OCI-LY3 (cell line): ENCODE results near the gene GUK1.

Experiments
- H2AFZ ChIP-seq: fragments of 200-600, 300-600 bp; shearing (Covaris generic); 2 replicates; pipeline ENCODE4 v1.6.0; 2014; ENCODE audit warnings: antibody characterized with exemption, low read depth, low read length
- H3K27ac ChIP-seq: fragments of 200-600, 300-600 bp; sonication (generic); 2 replicates; pipeline ENCODE4 v1.5.1; 2014; ENCODE audit warnings: mild to moderate bottlenecking, low read length, moderate library complexity, mixed read lengths
- H3K27me3 ChIP-seq: fragments of 200-600, 300-600 bp; sonication (generic); 2 replicates; pipeline ENCODE4 v1.6.1; 2014; ENCODE audit warnings: low read depth, low read length, mixed read lengths
- H3K36me3 ChIP-seq: fragments of 200-600, 300-600 bp; sonication (generic); replicated peaks from 2 replicates; pipeline ENCODE3; 2014; ENCODE audit warnings: low read depth, low read length, mixed read lengths
- H3K4me1 ChIP-seq: fragments of 300-600, 200-600 bp; sonication (generic); 2 replicates; pipeline ENCODE4 v1.6.1; 2014; ENCODE audit warnings: low read length, mixed read lengths
- H3K4me2 ChIP-seq: fragments of 200-600, 300-600 bp; sonication (generic); 2 replicates; pipeline ENCODE4 v1.6.1; 2014; ENCODE audit warnings: low read length, mixed read lengths
- H3K4me3 ChIP-seq: fragments of 300-600, 200-600 bp; sonication (generic); 2 replicates; pipeline ENCODE4 v1.5.1; 2014; ENCODE audit warnings: antibody characterized with exemption, mild to moderate bottlenecking, low read length, moderate library complexity
- H3K79me2 ChIP-seq: fragments of 300-600, 200-600 bp; shearing (Covaris generic); 2 replicates; pipeline ENCODE4 v1.6.1; 2014; ENCODE audit warnings: mild to moderate bottlenecking, low read length, mixed read lengths
- H3K9ac ChIP-seq: fragments of 300-600, 200-600 bp; shearing (Covaris generic); 2 replicates; pipeline ENCODE4 v1.6.0; 2014; ENCODE audit warnings: mild to moderate bottlenecking, low read length, moderate library complexity
- H3K9me3 ChIP-seq: fragments of 200-600, 300-600 bp; shearing (Covaris generic); 2 replicates; pipeline ENCODE4 v1.6.1; 2014; ENCODE audit warnings: low read length, mixed read lengths; ENCODE audit not compliant: insufficient read depth
- H4K20me1 ChIP-seq: fragments of 200-600, 300-600 bp; sonication (generic); 2 replicates; pipeline ENCODE4 v1.6.1; 2016; ENCODE audit warnings: low read length, mixed read lengths; ENCODE audit not compliant: insufficient read depth
- EZH2phosphoT487 ChIP-seq: fragments of 200-600 bp; shearing (Covaris generic); IDR thresholded peaks from 2 replicates; pipeline ENCODE4 v1.6.1; 2018; ENCODE audit warnings: antibody characterized with exemption, mixed run types, low read depth
- TF ChIP-seq, protein P1 (sequence below): fragments of 200-600, 300-600 bp; sonication (generic); IDR thresholded peaks from 2 replicates; pipeline ENCODE4 v1.5.1; 2014; ENCODE audit warnings: antibody characterized with exemption, low read length, low read depth

The GUK1 gene

GRCh38 chr1:228096416-228097332, 43.4 kb upstream of the GUK1 start:
- no peak overlapping the region for H3K4me2 ChIP-seq
- no peak overlapping the region for H3K4me3 ChIP-seq
- peaks cover 87% of the 10 kb centered on the region for H3K79me2 ChIP-seq
- no peak overlapping the region for H3K27ac ChIP-seq
- H3K9ac ChIP-seq, result no peak overlapping the region
- H3K36me3 ChIP-seq, result peaks cover 72% of the 10 kb centered on the region
- no peak overlapping the region for H2AFZ ChIP-seq
- peaks cover 90% of the 10 kb centered on the region for H4K20me1 ChIP-seq
- peaks cover 16% of the 10 kb centered on the region; the same call in 1 of the 2 replicates for H3K9me3 ChIP-seq
- TF ChIP-seq, protein P1, sequence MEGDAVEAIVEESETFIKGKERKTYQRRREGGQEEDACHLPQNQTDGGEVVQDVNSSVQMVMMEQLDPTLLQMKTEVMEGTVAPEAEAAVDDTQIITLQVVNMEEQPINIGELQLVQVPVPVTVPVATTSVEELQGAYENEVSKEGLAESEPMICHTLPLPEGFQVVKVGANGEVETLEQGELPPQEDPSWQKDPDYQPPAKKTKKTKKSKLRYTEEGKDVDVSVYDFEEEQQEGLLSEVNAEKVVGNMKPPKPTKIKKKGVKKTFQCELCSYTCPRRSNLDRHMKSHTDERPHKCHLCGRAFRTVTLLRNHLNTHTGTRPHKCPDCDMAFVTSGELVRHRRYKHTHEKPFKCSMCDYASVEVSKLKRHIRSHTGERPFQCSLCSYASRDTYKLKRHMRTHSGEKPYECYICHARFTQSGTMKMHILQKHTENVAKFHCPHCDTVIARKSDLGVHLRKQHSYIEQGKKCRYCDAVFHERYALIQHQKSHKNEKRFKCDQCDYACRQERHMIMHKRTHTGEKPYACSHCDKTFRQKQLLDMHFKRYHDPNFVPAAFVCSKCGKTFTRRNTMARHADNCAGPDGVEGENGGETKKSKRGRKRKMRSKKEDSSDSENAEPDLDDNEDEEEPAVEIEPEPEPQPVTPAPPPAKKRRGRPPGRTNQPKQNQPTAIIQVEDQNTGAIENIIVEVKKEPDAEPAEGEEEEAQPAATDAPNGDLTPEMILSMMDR, result no peak
- TF ChIP-seq EZH2phosphoT487, result no peak
- peaks cover 5% of the 10 kb centered on the region for H3K4me1 ChIP-seq
- no peaks in the 10 kb centered on the region for H3K27me3 ChIP-seq

- Histone ChIP-seq H3K27me3 (no peaks in the 10 kb centered on the region), H3K79me2 (peaks cover 87% of the 10 kb centered on the region), H3K4me3 (no peak overlapping the region), H2AFZ (no peak overlapping the region), H3K4me1 (peaks cover 7% of the 10 kb centered on the region), H3K9ac (no peak overlapping the region), H3K36me3 (peaks cover 64% of the 10 kb centered on the region), H4K20me1 (peaks cover 85% of the 10 kb centered on the region), H3K27ac (no peak overlapping the region), H3K9me3 (peaks cover 15% of the 10 kb centered on the region; the same call in 1 of the 2 replicates), H3K4me2 (no peak overlapping the region)
- TF ChIP-seq, protein P1, result no peak
- TF ChIP-seq EZH2phosphoT487, result no peak
Measured at GRCh38 chr1:228097333-228098081, 42.6 kb upstream of the GUK1 start.

GRCh38 chr1:228098323-228098931, 41.7 kb upstream of the GUK1 start:
- peaks cover 7% of the 10 kb centered on the region for H3K4me1 ChIP-seq
- no peak overlapping the region for H3K4me2 ChIP-seq
- no peaks in the 10 kb centered on the region for H3K27me3 ChIP-seq
- TF ChIP-seq EZH2phosphoT487, result no peak
- TF ChIP-seq, protein P1, result no peak
- H3K27ac ChIP-seq, result no peak overlapping the region
- H3K9me3 ChIP-seq, result peaks cover 10% of the 10 kb centered on the region; the same call in 1 of the 2 replicates
- H3K36me3 ChIP-seq, result peaks cover 55% of the 10 kb centered on the region
- no peak overlapping the region for H2AFZ ChIP-seq
- H3K79me2 ChIP-seq, result peaks cover 83% of the 10 kb centered on the region
- H3K9ac ChIP-seq, result no peak overlapping the region
- H3K4me3 ChIP-seq, result no peak overlapping the region
- peaks cover 75% of the 10 kb centered on the region for H4K20me1 ChIP-seq

GRCh38 chr1:228099331-228099732, 40.7 kb upstream of the GUK1 start:
- no peak overlapping the region for H3K9ac ChIP-seq
- H2AFZ ChIP-seq, result no peak overlapping the region
- H3K27ac ChIP-seq, result no peak overlapping the region
- no peaks in the 10 kb centered on the region for H3K27me3 ChIP-seq
- no peak overlapping the region for H3K4me2 ChIP-seq
- peaks cover 14% of the 10 kb centered on the region for H3K4me1 ChIP-seq
- peaks cover 79% of the 10 kb centered on the region for H3K79me2 ChIP-seq
- TF ChIP-seq EZH2phosphoT487, result no peak
- TF ChIP-seq, protein P1, result no peak
- H3K4me3 ChIP-seq, result no peak overlapping the region
- H3K9me3 ChIP-seq, result peaks cover 5% of the 10 kb centered on the region; the same call in 1 of the 2 replicates
- peaks cover 52% of the 10 kb centered on the region for H3K36me3 ChIP-seq
- H4K20me1 ChIP-seq, result peaks cover 66% of the 10 kb centered on the region
